ENCODE measurements around the gene PPP1R13B.

DNA sequence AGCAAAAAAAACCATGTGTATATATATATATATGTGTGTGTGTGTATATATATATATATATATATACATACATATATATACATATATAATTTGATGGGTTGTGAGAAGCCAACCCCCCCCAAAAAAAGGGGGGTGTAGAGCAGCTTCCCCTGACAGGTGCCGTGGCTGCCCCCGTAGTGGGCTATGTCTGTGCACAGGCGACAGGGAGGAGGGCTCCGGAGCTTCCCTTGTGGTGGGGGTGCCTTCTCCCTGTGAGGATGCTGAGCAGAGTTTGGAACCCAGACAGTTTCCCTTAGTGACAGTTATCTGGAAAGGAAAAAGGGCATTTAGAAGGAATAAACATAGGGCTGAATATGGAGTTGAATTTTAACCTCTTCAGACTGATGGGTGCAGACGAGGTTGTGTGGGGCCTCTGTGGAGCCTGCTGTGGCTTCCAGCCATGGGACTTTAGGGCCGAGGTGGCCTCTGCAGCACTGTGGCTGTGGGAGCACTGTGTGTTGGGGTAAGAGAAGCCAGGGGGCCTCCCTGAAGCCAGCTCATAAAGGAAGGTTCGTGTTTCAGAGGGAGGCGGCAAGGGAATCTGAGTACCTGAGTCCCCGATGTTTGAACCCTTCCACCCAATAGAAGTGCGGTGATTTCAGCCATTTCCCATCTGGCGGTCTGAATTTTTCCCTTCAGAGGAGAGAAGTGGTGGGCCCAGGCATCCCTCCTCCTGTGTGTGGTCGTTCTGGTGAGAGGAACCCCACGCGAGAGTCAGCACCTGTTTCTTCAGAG lies 151.9 kb downstream of the PPP1R13B start:
- TF ChIP-seq EZH2 (IDR thresholded peaks at IDR 0.05) (no peak), EZH2phosphoT487 (IDR thresholded peaks at IDR 0.05) (no peak)
- TF ChIP-seq, protein P1, sequence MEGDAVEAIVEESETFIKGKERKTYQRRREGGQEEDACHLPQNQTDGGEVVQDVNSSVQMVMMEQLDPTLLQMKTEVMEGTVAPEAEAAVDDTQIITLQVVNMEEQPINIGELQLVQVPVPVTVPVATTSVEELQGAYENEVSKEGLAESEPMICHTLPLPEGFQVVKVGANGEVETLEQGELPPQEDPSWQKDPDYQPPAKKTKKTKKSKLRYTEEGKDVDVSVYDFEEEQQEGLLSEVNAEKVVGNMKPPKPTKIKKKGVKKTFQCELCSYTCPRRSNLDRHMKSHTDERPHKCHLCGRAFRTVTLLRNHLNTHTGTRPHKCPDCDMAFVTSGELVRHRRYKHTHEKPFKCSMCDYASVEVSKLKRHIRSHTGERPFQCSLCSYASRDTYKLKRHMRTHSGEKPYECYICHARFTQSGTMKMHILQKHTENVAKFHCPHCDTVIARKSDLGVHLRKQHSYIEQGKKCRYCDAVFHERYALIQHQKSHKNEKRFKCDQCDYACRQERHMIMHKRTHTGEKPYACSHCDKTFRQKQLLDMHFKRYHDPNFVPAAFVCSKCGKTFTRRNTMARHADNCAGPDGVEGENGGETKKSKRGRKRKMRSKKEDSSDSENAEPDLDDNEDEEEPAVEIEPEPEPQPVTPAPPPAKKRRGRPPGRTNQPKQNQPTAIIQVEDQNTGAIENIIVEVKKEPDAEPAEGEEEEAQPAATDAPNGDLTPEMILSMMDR (IDR thresholded peaks at IDR 0.05), result no peak
